ENCODE measurements around the gene KAZN.

DNA sequence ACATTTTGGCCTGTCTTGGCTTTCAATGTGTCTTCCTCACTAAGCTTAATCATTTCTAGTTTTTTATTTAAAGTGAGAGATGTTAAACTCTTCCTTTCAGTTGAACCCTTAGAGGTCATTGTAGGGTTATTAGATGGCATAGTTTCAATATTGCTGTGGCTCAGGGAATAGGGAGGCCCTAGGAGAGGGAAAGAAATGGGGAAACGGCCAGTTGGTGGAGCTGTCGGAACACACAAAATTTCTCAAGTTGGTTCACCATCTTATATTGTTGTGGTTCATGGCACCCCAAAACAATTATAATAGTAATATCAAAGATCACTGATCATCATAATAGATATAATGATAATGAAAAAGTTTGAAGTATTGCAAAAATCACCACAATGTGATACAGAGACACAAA is 31.4 kb upstream of the KAZN start:
- TF ChIP-seq, protein P1, sequence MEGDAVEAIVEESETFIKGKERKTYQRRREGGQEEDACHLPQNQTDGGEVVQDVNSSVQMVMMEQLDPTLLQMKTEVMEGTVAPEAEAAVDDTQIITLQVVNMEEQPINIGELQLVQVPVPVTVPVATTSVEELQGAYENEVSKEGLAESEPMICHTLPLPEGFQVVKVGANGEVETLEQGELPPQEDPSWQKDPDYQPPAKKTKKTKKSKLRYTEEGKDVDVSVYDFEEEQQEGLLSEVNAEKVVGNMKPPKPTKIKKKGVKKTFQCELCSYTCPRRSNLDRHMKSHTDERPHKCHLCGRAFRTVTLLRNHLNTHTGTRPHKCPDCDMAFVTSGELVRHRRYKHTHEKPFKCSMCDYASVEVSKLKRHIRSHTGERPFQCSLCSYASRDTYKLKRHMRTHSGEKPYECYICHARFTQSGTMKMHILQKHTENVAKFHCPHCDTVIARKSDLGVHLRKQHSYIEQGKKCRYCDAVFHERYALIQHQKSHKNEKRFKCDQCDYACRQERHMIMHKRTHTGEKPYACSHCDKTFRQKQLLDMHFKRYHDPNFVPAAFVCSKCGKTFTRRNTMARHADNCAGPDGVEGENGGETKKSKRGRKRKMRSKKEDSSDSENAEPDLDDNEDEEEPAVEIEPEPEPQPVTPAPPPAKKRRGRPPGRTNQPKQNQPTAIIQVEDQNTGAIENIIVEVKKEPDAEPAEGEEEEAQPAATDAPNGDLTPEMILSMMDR (IDR thresholded peaks at IDR 0.05; ENCODE audit: low read depth, low read length, poor library complexity, severe bottlenecking): peak; percentile 47
- no peak for TF ChIP-seq EZH2phosphoT487 (IDR thresholded peaks at IDR 0.05; ENCODE audit: borderline replicate concordance, low read length)
